AG04449 (cell line): ENCODE results near the gene SHISAL1.

Experiments used
- CTCF ChIA-PET: fragments of 350-600 bp; formaldehyde crosslinking; extraction: SDS; loops from one replicate; lab custom pipeline; 2021; ENCODE audit warnings: antibody characterized with exemption; lab: Yijun Ruan, JAX
- POLR2A ChIA-PET: fragments of 400-600, 350-600 bp; formaldehyde crosslinking; extraction: SDS; loops from one replicate; lab custom pipeline; 2020; ENCODE audit warnings: antibody characterized with exemption, inconsistent platforms; lab: Yijun Ruan, JAX
- DNase-seq: peaks from one replicate; pipeline ENCODE4 v3.0.0-alpha.2; 2010; ENCODE audit warnings: low read depth, low spot score
- H3K4me3 ChIP-seq: 2 replicates; pipeline ENCODE4 v1.5.1; 2011; ENCODE audit warnings: low read depth, mild to moderate bottlenecking, control low read depth, low read length
- CTCF ChIP-seq: IDR thresholded peaks from one replicate; pipeline ENCODE4 v1.5.1; 2011; ENCODE audit warnings: mild to moderate bottlenecking, moderate library complexity, low read length, control low read depth, inconsistent platforms; ENCODE audit not compliant: insufficient read depth; ENCODE audit errors: missing control alignments

The SHISAL1 gene

DNA sequence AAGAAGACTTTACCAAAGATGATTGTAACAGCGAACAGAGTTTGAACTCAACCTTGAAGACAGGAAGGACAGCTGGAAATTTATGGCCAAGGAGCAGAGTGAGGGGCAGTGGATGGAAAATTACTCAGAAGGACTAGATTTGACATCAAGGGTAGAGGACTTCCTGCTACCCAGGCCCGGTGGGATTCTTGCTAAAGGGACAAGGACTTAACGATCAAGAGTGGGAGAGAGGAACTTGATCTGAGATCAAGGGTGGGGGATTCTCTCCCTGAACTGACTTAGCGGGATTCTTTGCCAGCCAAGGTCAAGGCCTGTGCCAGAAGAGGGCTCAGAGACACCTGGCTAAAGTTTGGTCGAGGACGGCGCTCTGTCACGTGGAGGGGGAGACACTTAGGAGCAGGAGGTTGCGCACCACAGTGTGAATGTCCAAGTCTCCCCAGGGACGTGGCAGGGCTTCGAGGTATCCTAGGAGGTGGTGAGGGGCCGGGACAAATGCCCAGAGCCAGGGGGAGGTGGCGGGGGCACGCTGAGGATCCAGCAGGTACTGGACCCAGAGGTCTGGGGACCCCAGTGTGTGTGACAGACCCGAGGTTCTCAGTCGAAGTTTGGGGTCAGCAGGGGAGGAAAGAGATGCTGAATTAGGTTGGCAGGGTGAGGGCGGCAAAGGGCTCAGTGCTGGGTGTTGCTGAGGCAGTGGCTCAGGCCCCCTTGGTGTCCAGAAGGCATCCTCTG, 46.1 kb upstream of the SHISAL1 start:
- ChIA-PET CTCF (no interaction called here), POLR2A (no interaction called here)
- no peak for TF ChIP-seq CTCF
- H3K4me3 ChIP-seq, result no peak overlapping the region
- DNase-seq, result no peak

DNA sequence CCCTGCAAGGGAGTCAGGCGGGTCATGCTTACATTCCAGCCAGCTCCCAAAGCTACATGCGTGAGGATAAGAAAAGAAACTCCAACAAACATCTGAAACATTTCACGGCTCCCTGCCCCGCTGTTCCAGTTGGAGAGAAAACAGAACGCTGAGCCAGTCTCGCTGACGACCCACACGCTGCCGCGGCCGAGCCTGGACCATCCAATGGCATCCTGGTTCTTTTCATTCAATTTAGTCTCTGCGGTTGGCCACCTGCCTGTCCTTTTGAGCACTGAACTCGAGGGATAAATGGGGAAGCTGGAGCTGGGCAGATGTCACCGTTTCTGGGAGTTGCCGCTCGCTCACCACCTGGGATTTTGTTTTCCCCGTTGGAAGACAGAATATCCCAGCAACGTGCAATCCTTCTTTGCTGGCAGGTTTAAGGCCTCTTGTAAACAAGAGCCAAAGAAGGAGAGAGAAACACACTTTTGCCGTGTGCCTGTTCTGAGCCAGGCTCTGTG, 45.3 kb upstream of the SHISAL1 start:
- no peak for TF ChIP-seq CTCF
- ChIA-PET POLR2A (no interaction called here), CTCF (interaction anchor here (1.5 kb wide), 1 partner anchor 365 kb away, joined by 5 read pairs; no protein-coding TSS in a partner anchor)
- no peak for DNase-seq
- H3K4me3 ChIP-seq, result no peak overlapping the region

- peak; percentile 4 for TF ChIP-seq CTCF
- POLR2A ChIA-PET, result no interaction called here
- CTCF ChIA-PET, result interaction anchor here (1.5 kb wide), 1 partner anchor 364 kb away, joined by 5 read pairs; no protein-coding TSS in a partner anchor
- DNase-seq, result no peak
- H3K4me3 ChIP-seq, result no peak overlapping the region
These were observed 44.7 kb upstream of the SHISAL1 start for GRCh38 chr22:44357296-44357965.

- H3K4me3 ChIP-seq, result no peak overlapping the region
- TF ChIP-seq CTCF, result no peak
- no peak for DNase-seq
- ChIA-PET CTCF (no interaction called here), POLR2A (no interaction called here)
These were observed 42.9 kb upstream of the SHISAL1 start for GRCh38 chr22:44355716-44356070.

DNA sequence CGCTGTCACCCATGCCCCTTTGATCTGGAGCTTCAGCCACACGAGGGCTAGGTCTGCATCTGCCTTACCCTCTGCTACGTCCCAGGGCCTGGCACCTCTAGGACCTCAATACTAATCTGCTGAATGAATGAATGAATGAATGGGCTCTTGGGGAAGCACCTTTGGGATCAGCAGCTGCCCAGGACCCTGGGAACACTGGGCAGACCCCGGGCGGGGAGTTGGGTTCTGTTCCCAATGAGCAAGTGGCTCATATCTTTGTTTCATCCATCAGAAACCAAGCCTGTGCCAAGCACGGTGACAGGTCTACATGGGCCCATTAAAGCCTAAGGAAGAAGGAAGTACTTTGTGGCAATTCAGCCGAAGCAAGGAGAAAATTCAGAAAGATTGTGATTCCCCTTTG, 41.5 kb upstream of the SHISAL1 start:
- ChIA-PET POLR2A (no interaction called here), CTCF (interaction anchor here (0.9 to 1.6 kb wide), 2 partner anchors 273 to 361 kb away, joined by 4 to 5 read pairs; no protein-coding TSS in a partner anchor)
- H3K4me3 ChIP-seq, result no peak overlapping the region
- DNase-seq, result no peak
- no peak for TF ChIP-seq CTCF

- no peak overlapping the region for H3K4me3 ChIP-seq
- TF ChIP-seq CTCF, result no peak
- ChIA-PET POLR2A (interaction anchor here (0.6 kb wide), 1 partner anchor 286 kb away, joined by 3 read pairs; no protein-coding TSS in a partner anchor), CTCF (no interaction called here)
- DNase-seq, result no peak
These were observed 40.3 kb upstream of the SHISAL1 start for GRCh38 chr22:44353041-44353440.
